Stimulated activated CD4-positive, alpha-beta T cell treated with anti-CD3 and anti-CD28 coated beads, TNF-alpha, amount 100 ng/mL, for 4 hours (primary cell): ENCODE results near the gene ZMIZ1.

Experiments used
- DNase-seq, 3 experiments: peaks; one replicate each; pipeline ENCODE4 v3.0.0-alpha.2; 2020; ENCODE audit warnings: low read depth in 3 of 3

Gene ZMIZ1

DNA sequence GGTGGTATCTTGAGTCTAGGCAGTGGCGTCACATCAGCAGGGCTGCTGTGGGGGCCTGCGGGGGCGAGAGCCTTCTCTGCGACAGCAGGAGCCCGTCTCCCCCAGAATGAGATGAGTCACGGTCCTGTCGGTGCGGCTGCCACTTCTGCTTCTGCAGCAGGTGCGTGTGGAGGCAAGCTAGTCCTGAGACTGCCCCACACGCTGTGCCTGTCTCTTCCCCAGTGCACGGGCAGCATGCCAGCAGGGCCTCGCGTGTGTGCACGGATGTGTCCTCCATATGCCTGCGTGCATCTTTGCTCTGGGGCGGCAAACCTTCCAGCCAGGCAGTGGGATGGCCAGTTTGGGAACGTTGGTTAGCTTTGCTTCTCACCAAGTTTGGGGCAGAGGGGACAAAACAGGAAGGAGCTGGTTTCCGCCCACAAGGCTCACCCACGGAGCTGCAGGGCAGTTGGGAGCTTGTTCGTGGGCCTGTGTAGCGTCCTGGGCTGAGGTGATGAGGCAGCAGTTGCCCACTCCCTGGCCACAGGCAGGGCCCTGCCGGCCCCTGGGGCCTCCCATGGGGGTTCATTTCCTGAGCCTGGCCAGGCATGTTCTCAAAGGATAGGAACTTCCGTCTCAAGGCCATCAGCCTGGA lies 217.7 kb downstream of the ZMIZ1 start:
- DNase-seq, result peak; percentile 53 to 77 (median 70)

DNA sequence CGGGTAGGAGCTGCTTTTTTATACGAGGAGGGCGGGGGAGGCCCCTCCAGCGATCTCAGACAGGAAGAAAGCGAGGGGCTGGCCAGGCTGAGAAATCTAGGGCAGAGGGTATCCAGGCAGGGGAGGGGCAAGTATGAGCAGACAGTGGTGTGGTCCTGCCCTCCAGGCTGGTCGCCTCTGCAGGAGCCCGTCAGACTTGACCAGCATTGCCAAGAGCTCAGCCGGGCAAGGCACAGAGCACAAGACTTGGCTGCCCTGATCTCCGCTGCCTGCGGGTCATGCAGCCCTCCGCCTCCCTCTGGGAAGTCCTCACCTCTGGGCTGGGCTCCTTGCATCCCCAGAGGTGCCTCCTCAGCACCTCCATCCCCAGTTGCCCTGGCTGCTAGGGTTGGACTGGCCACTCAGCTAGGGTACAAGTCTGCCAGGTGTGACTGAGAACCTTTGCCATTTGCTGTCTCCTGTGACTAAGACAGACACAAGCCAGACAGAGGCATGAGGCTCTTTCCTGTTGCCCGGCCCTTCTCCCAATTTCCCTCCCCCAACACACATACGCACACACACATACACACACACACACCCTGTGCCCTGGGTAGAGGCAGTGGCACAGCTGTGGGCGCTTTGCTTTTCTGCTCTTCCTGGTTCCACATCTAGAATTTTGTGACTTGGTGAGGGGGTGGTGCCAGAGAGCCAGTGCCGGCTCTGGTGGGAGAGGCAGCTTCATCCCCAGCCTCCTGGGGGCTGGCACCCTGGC lies 219.4 kb downstream of the ZMIZ1 start:
- no peak for DNase-seq

- no peak for DNase-seq
Measured at GRCh38 chr10:79289801-79290200, 221.0 kb downstream of the ZMIZ1 start.

GRCh38 chr10:79292026-79292766 lies 223.4 kb downstream of the ZMIZ1 start:
- no peak for DNase-seq

- no peak for DNase-seq
Measured at GRCh38 chr10:79292891-79293746, 224.4 kb downstream of the ZMIZ1 start.

- DNase-seq, result no peak
Measured at GRCh38 chr10:79293841-79294581, 225.2 kb downstream of the ZMIZ1 start.

GRCh38 chr10:79295563-79295962 lies 226.8 kb downstream of the ZMIZ1 start:
- no peak for DNase-seq

GRCh38 chr10:79296431-79296830 lies 227.7 kb downstream of the ZMIZ1 start:
- no peak for DNase-seq

- DNase-seq, result peak in 2 of 3 experiments; percentile 31
Measured at GRCh38 chr10:79298403-79299244, 229.9 kb downstream of the ZMIZ1 start.

- no peak for DNase-seq
Measured at GRCh38 chr10:79299397-79300241, 230.9 kb downstream of the ZMIZ1 start.

- no peak for DNase-seq
Measured at GRCh38 chr10:79300711-79301110, 231.9 kb downstream of the ZMIZ1 start.

DNA sequence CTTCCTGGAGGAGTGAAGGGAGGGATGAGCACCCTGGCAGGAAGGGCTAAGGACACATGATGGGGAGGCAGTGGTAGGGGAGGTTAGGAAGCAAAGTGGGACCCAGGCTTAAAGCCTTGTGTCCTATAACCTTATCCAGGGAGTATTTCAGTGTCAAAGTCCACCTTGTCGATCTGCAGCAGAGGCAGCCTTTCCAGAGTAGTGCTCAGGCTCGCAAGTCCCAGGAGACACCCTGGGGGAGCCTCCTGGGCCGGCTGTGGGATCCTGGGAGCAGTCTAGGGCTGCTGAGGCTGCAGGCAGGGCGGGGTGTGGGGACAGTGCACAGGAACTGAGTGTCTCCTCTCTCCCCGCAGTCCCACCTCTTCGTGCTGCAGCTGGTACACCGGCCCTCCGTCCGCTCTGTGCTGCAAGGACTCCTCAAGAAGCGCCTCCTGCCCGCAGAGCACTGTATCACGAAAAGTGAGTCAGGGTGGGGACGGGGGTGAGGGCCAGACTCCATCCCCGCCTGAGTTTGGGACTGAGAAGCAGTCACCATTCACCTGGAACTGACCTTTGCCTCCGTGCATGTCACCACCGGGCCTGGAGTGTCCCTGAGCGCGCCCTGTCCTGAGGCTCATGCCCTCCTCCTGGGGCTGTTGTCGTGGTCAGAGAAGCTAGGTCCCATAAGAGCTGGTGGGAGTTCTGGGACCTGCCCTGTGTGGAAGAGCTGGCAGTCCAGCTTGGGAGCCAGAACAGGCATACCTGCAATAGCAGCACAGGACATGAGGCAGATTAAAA lies 233.2 kb downstream of the ZMIZ1 start:
- DNase-seq, result no peak

GRCh38 chr10:79303631-79304478 lies 235.1 kb downstream of the ZMIZ1 start:
- DNase-seq, result no peak

DNA sequence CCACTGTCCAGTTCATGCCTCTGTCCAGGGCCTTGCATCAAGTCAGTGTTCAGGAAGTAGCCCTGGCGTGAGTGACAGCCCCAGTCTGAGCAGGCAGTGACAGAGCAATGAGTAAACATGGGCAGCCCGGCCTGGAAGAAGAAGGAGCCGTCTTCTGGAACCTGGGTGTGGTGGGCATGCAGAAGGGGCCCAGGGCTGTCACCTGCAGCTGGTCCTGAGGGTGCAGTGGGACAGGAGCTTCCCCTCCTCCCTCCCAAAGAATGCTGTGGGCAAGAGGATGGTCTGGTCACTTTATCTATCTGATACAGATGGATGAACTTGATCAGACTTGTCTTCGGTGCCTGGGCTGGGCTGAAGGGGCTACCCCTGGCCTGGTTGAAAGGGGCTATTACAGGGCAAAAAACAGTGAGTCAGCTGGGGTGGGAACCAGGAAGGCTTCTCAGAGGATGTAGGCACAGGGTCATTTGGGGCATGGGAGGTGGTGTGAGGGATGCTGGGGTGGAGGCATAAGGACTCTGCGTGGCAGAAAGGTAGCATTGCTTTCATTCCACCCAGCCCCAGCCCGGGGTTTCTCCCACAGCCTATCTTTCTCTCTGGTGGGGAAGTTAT lies 235.8 kb downstream of the ZMIZ1 start:
- no peak for DNase-seq

- DNase-seq, result no peak
Measured at GRCh38 chr10:79305515-79305914, 236.7 kb downstream of the ZMIZ1 start.

DNA sequence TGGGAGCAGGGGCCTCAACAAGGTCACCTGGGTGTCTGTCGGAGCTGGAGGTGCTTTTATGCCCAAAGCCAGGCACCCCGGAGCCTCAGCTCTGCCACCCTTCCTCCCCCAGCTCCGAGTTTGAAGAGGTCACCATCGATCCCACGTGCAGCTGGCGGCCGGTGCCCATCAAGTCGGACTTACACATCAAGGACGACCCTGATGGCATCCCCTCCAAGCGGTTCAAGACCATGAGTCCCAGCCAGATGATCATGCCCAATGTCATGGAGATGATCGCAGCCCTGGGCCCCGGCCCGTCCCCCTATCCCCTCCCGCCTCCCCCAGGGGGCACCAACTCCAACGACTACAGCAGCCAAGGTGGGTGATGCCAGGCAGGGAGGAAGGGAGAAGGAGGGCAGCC lies 237.2 kb downstream of the ZMIZ1 start:
- no peak for DNase-seq

GRCh38 chr10:79306644-79307220 lies 238.0 kb downstream of the ZMIZ1 start:
- no peak for DNase-seq
